Endothelial cell of umbilical vein (primary cell): ENCODE data around the gene TMEM144. TPM values are rescaled to one million over a fixed set of nuclear protein-coding genes. Genes with fewer than 3 reads are reported as not detected.
A peak's percentile ranks its signal among the peaks of the same experiment; 100 is the strongest.

Experiments used
- BruUV-seq: library from RNA; stranded (reverse); fragments of 400-500 nt; replicated peaks from 2 replicates; lab custom pipeline; 2021; lab: Mats Ljungman, UMichigan
- CTCF ChIA-PET: fragments of 300-600, 350-600 bp; sonication (Branson Sonifier 250); formaldehyde crosslinking; loops from one replicate; lab custom pipeline; 2021; ENCODE audit warnings: antibody characterized with exemption, inconsistent platforms; lab: Charles Lee
- POLR2A ChIA-PET: fragments of 300-600, 350-600 bp; sonication (Branson Sonifier 250); formaldehyde crosslinking; loops from one replicate; lab custom pipeline; 2021; ENCODE audit warnings: antibody characterized with exemption, inconsistent platforms; lab: Charles Lee
- DNase-seq: peaks from one replicate; pipeline ENCODE4 v3.0.0-alpha.2; 2011; ENCODE audit warnings: low read depth, low spot score
- FAIRE-seq: peaks from 2 replicates; lab custom pipeline; 2011; peaks lifted over from hg19 to GRCh38; lab: Jason Lieb, UNC
- H2AFZ ChIP-seq: 2 replicates; pipeline ENCODE4 v1.6.0; 2012; ENCODE audit warnings: low read depth, low read length, control low read depth, inconsistent platforms
- H3K27ac ChIP-seq: 2 replicates; pipeline ENCODE4 v1.5.1; 2011; ENCODE audit warnings: low read depth, mild to moderate bottlenecking, control low read depth, low read length, moderate library complexity; ENCODE audit not compliant: insufficient read depth
- H3K27me3 ChIP-seq, 2 experiments: 2 replicates each; pipeline versions ENCODE4 v1.6.0 to v1.6.1; 2011; ENCODE audit warnings: low read length in 2 of 2, mixed read lengths in 1 of 2; ENCODE audit not compliant: control insufficient read depth in 2 of 2, insufficient read depth in 2 of 2
- H3K36me3 ChIP-seq, 2 experiments: 2 replicates in 1 of 2; 3 replicates in 1 of 2; pipeline ENCODE4 v1.5.1; 2011; ENCODE audit warnings: low read length in 2 of 2, mild to moderate bottlenecking in 1 of 2, moderate library complexity in 1 of 2; ENCODE audit not compliant: control insufficient read depth in 2 of 2, insufficient read depth in 2 of 2; ENCODE audit errors: extremely low read depth in 1 of 2
- H3K4me1 ChIP-seq: 3 replicates; pipeline ENCODE4 v1.5.1; 2011; ENCODE audit warnings: mild to moderate bottlenecking, low read length; ENCODE audit not compliant: control insufficient read depth, insufficient read depth; ENCODE audit errors: extremely low read depth
- H3K4me2 ChIP-seq: 2 replicates; pipeline ENCODE4 v1.6.1; 2011; ENCODE audit warnings: low read length, control low read depth, mixed read lengths; ENCODE audit not compliant: insufficient read depth
- H3K4me3 ChIP-seq, 3 experiments: fragments of 200-600 bp in 1 of 3; sonication (generic), shearing (Covaris generic) in 1 of 3; replicated peaks in 1 of 3; 2 replicates each; pipeline ENCODE4 v1.5.1; 2011 to 2016; ENCODE audit warnings: control low read depth in 3 of 3, low read length in 3 of 3, mild to moderate bottlenecking in 2 of 3, inconsistent platforms in 1 of 3, low read depth in 1 of 3, moderate library complexity in 1 of 3; ENCODE audit not compliant: insufficient read depth in 1 of 3
- H3K79me2 ChIP-seq: 2 replicates; pipeline ENCODE4 v1.6.0; 2012; ENCODE audit warnings: low read length, inconsistent platforms; ENCODE audit not compliant: control insufficient read depth, insufficient read depth
- H3K9ac ChIP-seq: replicated peaks from 2 replicates; pipeline ENCODE3; 2011; ENCODE audit warnings: low read length, control low read depth; ENCODE audit not compliant: insufficient read depth; ENCODE audit errors: extremely low read depth
- H3K9me1 ChIP-seq: replicated peaks from 3 replicates; pipeline ENCODE4 v1.6.0; 2011; ENCODE audit warnings: mild to moderate bottlenecking, low read length; ENCODE audit not compliant: control insufficient read depth, insufficient read depth; ENCODE audit errors: extremely low read depth
- H3K9me3 ChIP-seq: replicated peaks from 2 replicates; pipeline ENCODE4 v1.5.1; 2012; ENCODE audit warnings: low read length, inconsistent platforms; ENCODE audit not compliant: control insufficient read depth, insufficient read depth
- H4K20me1 ChIP-seq: replicated peaks from 2 replicates; pipeline ENCODE3; 2011; ENCODE audit warnings: mild to moderate bottlenecking, low read length; ENCODE audit not compliant: control insufficient read depth, insufficient read depth; ENCODE audit errors: extremely low read depth
- EZH2 ChIP-seq: IDR thresholded peaks from 2 replicates; pipeline ENCODE4 v1.6.1; 2012; ENCODE audit warnings: borderline replicate concordance, low read depth, mild to moderate bottlenecking, moderate library complexity, low read length, inconsistent platforms; ENCODE audit not compliant: severe bottlenecking
- FOS ChIP-seq: IDR thresholded peaks from 2 replicates; pipeline ENCODE4 v1.6.1; 2011; ENCODE audit warnings: mild to moderate bottlenecking, low read length, moderate library complexity, borderline replicate concordance; ENCODE audit not compliant: insufficient read depth
- GATA2 ChIP-seq: IDR thresholded peaks from 2 replicates; pipeline ENCODE4 v1.7.0; 2011; ENCODE audit warnings: low read depth, mild to moderate bottlenecking, moderate library complexity, mixed read lengths, low read length; ENCODE audit not compliant: insufficient read length, insufficient read depth
- JUN ChIP-seq: IDR thresholded peaks from 2 replicates; pipeline ENCODE4 v1.6.1; 2011; ENCODE audit warnings: borderline replicate concordance, low read depth; ENCODE audit not compliant: insufficient read length, insufficient read depth
- MYC ChIP-seq: IDR thresholded peaks from one replicate; pipeline ENCODE4 v1.6.1; 2011; ENCODE audit warnings: mild to moderate bottlenecking, low read depth, low read length
- POLR2A ChIP-seq: IDR thresholded peaks from 2 replicates; pipeline ENCODE4 v1.6.1; 2012; ENCODE audit warnings: low read depth, mild to moderate bottlenecking, control low read depth, low read length
- POLR2AphosphoS5 ChIP-seq: IDR thresholded peaks from 2 replicates; pipeline ENCODE4 v1.6.1; 2012; ENCODE audit warnings: low read depth, mild to moderate bottlenecking, control low read depth, low read length, moderate library complexity; ENCODE audit not compliant: insufficient read depth
- dilution Hi-C: fragments of 300-500 bp; cut with MboI; formaldehyde crosslinking; loops from one replicate; pipeline ENCODE4 v1.15.0; 2019; ENCODE audit warnings: low sequenced_read_pairs; ENCODE audit not compliant: extremely low pct_ligation_motif_present
- intact Hi-C: fragments of 100-400 bp; cut with micrococcal nuclease; formaldehyde crosslinking; loops from one replicate; pipeline ENCODE4 v1.10.0; 2022
- polyA plus RNA-seq, 4 experiments: library from polyadenylated mRNA; depleted of rRNA in 3 of 4; stranded (reverse) in 3 of 4; unstranded in 1 of 4; fragments of >200 nt; gene quantifications; 2 replicates each; pipeline versions ENCODE4 v1.2.1 to v1.2.3, GENCODE V29; 2011 to 2012; ENCODE audit warnings: missing spikeins in 1 of 4
- total RNA-seq: library from RNA; stranded (reverse); gene quantifications from 2 replicates; pipeline ENCODE4 v1.2.3, GENCODE V29; 2021
- TF ChIP-seq, protein P1 (sequence below): IDR thresholded peaks from 2 replicates; pipeline ENCODE4 v1.6.1; 2011; ENCODE audit not compliant: insufficient read depth, insufficient read length
- TF ChIP-seq, protein P2 (sequence below), 2 donors: IDR thresholded peaks; 1 replicate in 1 of 2; 2 replicates in 1 of 2; pipeline ENCODE4 v1.5.1; 2011; ENCODE audit warnings: low read length in 2 of 2, mild to moderate bottlenecking in 2 of 2, moderate library complexity in 2 of 2, control low read depth in 1 of 2, inconsistent platforms in 1 of 2, low read depth in 1 of 2; ENCODE audit not compliant: insufficient read depth in 1 of 2; ENCODE audit errors: extremely low read depth in 1 of 2

The TMEM144 gene
- total and polyA plus RNA-seq, 2 donors (not counting 3 experiments of a cell fraction or from before 2014, with no cell fraction given) = 10.5 to 23.0 TPM

DNA sequence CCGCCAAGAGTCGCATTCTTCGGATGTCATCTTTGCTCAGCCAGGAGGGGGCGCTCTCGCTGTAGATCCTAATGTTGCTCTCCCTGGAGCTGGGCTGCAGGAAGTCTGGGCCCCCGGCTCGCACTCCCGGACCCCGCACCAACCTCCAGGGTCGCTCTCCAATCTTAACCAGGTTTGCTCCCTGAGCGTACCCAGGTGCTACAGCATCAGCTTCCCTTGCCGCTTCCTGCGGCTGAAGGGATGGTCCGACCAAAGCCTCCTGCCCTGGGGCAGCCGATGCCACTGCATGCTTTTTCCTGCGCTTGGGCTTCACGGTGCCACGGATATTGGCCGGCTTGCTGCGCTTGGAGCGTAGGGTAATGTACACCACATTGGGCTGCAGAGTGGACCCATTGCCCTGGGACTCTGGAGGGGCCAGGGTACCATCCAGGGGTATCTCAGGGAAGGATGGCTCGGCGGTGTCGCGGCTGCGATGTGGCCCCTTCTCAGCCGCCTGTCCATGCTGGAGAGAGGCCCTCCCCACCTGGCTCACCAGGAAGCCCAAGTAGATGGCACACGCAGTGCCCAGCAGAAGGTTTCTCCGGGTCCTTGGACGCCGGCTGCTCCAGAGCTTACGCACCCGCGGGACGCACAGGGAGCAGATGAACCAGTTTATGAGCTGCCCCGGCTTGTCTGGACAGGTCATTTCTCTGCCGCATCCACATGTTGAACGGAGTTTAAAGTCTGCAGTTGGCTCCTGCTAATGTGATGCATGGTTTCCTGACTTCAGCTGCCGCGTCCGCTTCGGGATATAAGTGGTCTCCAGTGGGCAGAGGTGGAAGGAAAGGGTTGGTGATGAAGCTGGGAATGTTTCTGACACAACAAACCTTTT is 39.4 kb upstream of the TMEM144 start:
- Histone ChIP-seq H2AFZ (peak overlapping the region; percentile 11), H3K9ac (peak overlapping the region; percentile 82), H3K4me2 (peak overlapping the region; percentile 92), H3K27me3 (no peaks in the 10 kb centered on the region), H3K27ac (peak overlapping the region; percentile 59), H3K9me1 (no peaks in the 10 kb centered on the region), H4K20me1 (no peaks in the 10 kb centered on the region), H3K4me1 (peaks cover 36% of the 10 kb centered on the region), H3K4me3 (peak overlapping the region; percentile 24 to 94 (median 53)), H3K9me3 (no peaks in the 10 kb centered on the region), H3K79me2 (peaks cover 58% of the 10 kb centered on the region), H3K36me3 (peaks cover 0 to 5% of the 10 kb centered on the region in 2 experiments)
- no TSS peak for BruUV-seq
- ChIA-PET CTCF (interaction anchor here (0.7 to 3.6 kb wide), 28 partner anchors 10 to 192 kb away, joined by 3 to 29 read pairs (median 6); partner anchors contain the start of gene TMEM144), POLR2A (interaction anchor here (0.8 kb wide), 1 partner anchor 9 kb away, joined by 3 read pairs; no protein-coding TSS in a partner anchor)
- dilution Hi-C loops (loop anchor here (25.0 kb wide), 1 partner anchor 159 kb away; no protein-coding TSS in a partner anchor), intact Hi-C loops (loop anchor here (1.0 to 10.0 kb wide), 7 partner anchors 10 to 1696 kb away; partner anchors contain the start of gene TMEM144)
- TF ChIP-seq, protein P1, sequence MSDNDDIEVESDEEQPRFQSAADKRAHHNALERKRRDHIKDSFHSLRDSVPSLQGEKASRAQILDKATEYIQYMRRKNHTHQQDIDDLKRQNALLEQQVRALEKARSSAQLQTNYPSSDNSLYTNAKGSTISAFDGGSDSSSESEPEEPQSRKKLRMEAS = no peak
- TF ChIP-seq, protein P2, sequence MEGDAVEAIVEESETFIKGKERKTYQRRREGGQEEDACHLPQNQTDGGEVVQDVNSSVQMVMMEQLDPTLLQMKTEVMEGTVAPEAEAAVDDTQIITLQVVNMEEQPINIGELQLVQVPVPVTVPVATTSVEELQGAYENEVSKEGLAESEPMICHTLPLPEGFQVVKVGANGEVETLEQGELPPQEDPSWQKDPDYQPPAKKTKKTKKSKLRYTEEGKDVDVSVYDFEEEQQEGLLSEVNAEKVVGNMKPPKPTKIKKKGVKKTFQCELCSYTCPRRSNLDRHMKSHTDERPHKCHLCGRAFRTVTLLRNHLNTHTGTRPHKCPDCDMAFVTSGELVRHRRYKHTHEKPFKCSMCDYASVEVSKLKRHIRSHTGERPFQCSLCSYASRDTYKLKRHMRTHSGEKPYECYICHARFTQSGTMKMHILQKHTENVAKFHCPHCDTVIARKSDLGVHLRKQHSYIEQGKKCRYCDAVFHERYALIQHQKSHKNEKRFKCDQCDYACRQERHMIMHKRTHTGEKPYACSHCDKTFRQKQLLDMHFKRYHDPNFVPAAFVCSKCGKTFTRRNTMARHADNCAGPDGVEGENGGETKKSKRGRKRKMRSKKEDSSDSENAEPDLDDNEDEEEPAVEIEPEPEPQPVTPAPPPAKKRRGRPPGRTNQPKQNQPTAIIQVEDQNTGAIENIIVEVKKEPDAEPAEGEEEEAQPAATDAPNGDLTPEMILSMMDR (IDR thresholded peaks at IDR 0.05; ENCODE audit: extremely low read depth in 1 of 2, insufficient read depth in 1 of 2, low read depth in 1 of 2, low read length in 2 of 2) = peak; percentile 83 to 87
- TF ChIP-seq GATA2 (peak; percentile 29), FOS (peak; percentile 31), MYC (no peak), JUN (no peak), POLR2AphosphoS5 (peak; percentile 62), EZH2 (no peak), POLR2A (peak; percentile 30)
- FAIRE-seq (peak; percentile 69), DNase-seq (peak; percentile 89)
